Cardiac fibroblast (primary cell): ENCODE measurements around the gene ACOT4.

ENCODE experiments used
- DNase-seq, 2 donors: peaks; one replicate each; pipeline versions ENCODE4 v3.0.0 to v3.0.0-alpha.2; 2010; ENCODE audit warnings: low read depth in 2 of 2
- H3K4me3 ChIP-seq, 2 donors: replicated peaks in 1 of 2; 1 replicate in 1 of 2; 2 replicates in 1 of 2; pipeline ENCODE4 v1.5.1; 2011; ENCODE audit warnings: low read depth in 2 of 2, low read length in 2 of 2, mild to moderate bottlenecking in 2 of 2, moderate library complexity in 1 of 2
- TF ChIP-seq, protein P1 (sequence below): IDR thresholded peaks from one replicate; pipeline ENCODE4 v1.5.1; 2011; ENCODE audit warnings: low read depth, mild to moderate bottlenecking, low read length, inconsistent platforms

ACOT4 gene

DNA sequence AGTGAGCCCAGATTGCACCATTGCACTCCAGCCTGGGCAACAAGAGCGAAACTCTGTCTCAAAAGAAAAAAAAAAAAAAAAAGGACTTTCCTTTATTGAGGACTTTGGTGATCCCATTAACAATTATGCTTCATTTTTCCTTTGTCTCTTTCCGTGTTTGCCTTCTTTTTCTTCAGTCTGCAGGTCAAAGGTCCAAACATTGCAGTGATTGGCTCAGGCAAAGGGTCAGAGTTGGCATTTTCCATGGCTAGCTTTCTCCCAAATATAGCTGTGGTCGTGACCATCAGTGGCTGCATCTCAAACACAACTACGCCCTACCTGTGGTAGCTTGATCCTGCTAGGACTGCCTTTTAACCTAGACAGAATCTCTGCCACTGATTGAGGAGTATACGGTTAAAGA lies 46.2 kb downstream of the ACOT4 start:
- TF ChIP-seq, protein P1, sequence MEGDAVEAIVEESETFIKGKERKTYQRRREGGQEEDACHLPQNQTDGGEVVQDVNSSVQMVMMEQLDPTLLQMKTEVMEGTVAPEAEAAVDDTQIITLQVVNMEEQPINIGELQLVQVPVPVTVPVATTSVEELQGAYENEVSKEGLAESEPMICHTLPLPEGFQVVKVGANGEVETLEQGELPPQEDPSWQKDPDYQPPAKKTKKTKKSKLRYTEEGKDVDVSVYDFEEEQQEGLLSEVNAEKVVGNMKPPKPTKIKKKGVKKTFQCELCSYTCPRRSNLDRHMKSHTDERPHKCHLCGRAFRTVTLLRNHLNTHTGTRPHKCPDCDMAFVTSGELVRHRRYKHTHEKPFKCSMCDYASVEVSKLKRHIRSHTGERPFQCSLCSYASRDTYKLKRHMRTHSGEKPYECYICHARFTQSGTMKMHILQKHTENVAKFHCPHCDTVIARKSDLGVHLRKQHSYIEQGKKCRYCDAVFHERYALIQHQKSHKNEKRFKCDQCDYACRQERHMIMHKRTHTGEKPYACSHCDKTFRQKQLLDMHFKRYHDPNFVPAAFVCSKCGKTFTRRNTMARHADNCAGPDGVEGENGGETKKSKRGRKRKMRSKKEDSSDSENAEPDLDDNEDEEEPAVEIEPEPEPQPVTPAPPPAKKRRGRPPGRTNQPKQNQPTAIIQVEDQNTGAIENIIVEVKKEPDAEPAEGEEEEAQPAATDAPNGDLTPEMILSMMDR, result no peak
- no peak overlapping the region for H3K4me3 ChIP-seq
- no peak for DNase-seq

DNA sequence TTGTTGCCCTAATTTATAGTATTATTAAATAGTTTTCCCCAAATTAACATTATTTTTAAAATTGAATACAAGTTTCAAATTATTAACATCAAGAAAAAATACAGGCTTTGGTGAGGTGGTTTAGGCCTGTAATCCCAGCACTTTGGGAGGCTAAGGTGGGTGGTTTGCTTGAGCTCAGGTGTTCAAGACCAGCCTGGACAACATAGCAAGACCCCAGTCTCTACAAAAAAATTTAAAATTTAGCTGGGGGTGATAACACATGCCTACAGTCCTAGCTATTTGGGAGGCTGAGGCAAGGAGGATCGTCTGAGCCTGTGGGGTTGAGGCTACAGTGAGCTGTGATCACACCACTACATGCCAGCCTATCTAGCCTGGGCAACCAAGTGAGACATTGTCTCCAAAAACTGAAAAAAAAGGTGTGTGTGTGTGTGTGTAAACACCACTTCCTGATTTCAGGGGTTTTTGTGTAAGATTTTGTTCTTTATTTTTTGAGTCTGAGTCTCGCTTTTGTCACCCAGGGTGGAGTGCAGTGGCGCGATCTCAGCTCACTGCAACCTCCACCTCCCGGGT lies 49.2 kb downstream of the ACOT4 start:
- no peak overlapping the region for H3K4me3 ChIP-seq
- no peak for DNase-seq
- TF ChIP-seq, protein P1, result no peak

DNA sequence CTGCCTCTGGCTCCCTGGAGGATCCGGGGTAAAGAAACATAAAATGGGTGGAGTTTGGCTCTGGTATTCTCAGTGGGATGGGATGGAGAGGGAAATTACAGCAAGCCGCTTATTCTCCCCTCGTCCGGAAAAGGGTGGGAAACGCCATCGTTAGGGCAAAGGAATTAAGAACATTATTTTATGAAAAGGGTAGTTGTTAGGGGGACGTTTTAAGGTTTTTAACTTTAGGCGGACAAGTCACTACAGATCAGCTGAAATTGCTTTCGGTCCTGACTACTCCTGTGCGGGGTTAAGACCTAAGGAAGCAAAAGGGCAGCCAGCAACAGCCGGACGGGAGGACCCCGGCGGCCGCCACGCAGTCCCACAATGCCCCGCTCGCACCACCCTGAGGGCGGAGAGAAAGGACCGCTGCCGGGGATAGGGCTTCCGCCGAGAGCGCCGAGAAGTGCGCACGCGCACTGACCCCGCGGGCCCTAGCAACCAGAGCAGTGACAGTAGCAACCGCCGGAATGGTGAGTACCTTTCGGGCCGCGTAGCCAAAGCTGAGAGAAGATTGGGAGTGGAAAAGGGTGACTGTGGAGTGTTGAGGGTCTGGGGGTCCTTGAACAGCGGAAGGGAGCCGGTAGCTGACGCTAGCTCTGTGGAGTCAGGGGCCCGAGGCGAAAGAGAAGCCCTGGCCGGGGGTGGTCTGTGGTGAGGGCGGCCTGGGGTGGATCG lies 53.0 kb downstream of the ACOT4 start, which contains the start of gene DNAL1:
Gene DNAL1, plus strand, starts transcription at position 456 of the 717 bp plus-strand sequence. Its CDS starts 54 bp downstream, at position 510.
- H3K4me3 ChIP-seq, result peak within 1 kb of the TSS; percentile 87 to 95
- DNase-seq, result peak; percentile 92 to 94

DNA sequence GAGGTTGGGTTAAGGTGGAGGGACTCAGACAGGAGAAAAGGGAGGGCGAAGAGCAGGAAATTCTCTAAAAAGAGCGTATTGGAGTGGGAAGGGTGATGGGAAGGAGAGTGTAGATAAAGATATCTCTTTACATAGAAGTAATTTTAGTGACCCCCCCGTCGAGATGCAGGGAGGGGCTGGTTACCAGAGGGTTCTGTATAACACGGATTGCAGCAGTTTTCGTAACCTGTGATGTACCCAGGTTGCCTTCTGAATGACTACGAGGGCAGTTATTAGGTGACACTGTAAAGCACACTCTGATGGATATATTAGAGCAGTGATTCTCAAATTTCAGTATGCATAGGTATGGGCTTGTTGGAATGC lies 53.6 kb downstream of the ACOT4 start:
- peak overlapping the region; percentile 87 to 95 for H3K4me3 ChIP-seq
- DNase-seq, result no peak
- TF ChIP-seq, protein P1, result no peak

More for the DNA sequence above, 53.0 kb downstream of the ACOT4 start, which contains the start of gene DNAL1:
- TF ChIP-seq, protein P1, result no peak
